SH-SY5Y (cell line): ENCODE results near the gene PDZRN3.
A peak's percentile ranks its signal among the peaks of the same experiment; 100 is the strongest.

Experiments
- GATA2 ChIP-seq: IDR thresholded peaks from 2 replicates; pipeline ENCODE4 v1.6.1; 2011; ENCODE audit warnings: mild to moderate bottlenecking, low read depth, low read length
- GATA3 ChIP-seq: IDR thresholded peaks from 2 replicates; pipeline ENCODE4 v1.6.1; 2011; ENCODE audit warnings: low read depth, mild to moderate bottlenecking, low read length, moderate library complexity

PDZRN3 gene

DNA sequence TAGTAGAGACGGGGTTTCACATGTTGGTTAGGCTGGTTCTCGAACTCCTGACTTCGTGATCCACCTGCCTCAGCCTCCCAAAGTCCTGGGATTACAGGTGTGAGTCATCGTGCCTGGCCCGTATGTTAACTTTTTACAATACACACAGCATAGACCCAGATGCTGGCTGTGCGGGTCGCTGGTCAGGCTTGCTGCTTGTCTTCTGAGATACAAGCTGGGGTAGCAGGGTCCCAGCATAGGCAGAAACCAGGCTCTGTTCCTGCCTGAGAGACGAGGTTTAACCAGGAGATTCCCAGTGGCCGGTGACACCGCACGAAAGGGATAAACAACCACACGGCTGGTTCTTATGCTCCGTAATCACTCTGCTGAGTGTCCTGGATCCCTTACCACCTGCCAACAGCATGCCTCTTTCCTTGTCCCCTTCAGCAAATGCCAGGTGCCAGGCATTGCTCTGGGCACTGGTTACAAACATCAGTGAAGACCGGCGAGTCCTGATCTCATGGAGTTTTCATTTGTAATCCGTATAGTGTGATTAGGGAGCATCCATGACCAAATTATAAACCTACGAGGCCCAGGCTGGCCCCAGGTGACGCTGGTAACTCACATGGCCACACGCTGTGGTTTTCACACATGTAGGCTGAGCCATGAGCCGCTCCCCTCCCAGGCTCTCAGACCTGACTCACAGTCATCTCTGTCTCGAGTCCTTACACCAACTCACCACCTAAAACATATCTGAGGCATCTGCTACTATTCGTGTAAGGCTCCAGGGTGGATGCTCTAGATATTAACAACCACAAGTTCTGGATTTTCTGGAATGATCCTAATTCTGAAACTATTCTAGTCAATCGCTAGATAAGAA, 125.7 kb downstream of the PDZRN3 start:
- TF ChIP-seq GATA3, result no peak
- no peak for TF ChIP-seq GATA2

DNA sequence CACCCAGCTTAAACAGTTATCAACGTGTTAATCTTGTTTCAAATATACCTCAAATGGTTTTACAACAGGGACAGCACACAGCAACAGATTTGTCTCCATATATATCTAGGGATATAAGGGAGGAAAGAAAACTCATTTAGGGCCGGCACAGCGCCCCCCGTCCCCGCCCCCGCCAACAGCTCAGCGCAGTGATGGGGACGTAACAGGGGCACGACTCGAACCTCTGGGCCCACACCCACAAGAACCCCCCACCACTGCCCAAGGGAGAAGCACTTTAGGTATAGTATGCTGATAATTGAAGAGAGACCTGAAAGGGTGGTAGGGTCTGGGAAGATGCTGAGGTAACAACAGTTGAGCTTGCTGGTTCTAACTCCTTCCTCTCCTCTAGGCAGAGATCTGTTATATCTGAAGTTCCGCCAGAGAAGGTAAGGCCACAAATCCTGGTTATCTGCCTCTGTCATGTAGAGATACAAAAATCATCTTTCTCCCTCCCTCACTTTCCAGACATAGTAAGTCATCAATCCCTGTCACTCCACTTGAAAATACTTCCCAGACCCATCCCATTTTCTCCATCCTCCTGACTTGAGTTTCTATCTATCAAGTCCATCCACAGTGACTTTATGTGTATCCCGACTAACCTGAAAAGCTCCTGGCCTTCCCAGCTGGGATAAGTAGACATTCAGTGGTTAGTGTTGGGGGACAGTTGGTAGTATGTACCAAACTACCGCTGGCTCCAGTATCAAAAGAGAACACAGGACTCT, 126.9 kb downstream of the PDZRN3 start:
- TF ChIP-seq GATA2, result no peak
- TF ChIP-seq GATA3, result no peak

DNA sequence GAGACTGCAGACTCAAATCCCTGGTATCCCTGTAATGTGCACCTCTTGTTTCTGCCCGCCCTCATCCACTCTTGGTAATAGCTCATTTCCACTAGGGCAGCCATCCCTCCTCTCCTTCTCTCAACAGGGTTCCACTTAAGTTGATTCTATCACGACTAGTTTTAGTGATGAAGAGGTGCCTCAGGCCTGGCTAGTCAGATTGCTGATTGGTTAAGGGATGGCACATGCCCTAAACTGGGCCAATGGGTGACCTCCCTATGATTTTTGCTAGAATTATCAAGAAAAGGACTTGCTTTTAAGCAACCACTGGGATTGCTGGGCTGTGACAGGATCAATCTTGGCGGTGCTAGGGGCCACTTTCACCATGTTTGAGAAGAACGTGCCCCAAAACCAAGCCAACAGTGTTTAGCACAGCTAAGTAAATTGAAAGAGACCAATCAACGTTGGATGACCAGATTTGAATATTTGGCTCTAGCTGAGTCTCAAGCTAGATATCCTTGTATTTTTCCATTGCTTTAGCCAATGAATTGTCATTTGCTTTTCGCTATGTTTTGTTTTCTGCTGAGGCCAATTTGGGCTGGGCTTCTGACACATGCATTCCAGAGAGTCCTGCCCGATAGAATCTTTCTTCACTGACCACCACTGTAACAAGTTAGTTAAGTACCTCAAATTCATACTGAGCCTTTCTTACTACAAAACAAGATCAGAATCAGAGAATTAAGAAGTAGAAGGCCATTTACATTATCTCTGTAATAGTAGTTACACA, 131.0 kb downstream of the PDZRN3 start:
- TF ChIP-seq GATA3, result no peak

DNA sequence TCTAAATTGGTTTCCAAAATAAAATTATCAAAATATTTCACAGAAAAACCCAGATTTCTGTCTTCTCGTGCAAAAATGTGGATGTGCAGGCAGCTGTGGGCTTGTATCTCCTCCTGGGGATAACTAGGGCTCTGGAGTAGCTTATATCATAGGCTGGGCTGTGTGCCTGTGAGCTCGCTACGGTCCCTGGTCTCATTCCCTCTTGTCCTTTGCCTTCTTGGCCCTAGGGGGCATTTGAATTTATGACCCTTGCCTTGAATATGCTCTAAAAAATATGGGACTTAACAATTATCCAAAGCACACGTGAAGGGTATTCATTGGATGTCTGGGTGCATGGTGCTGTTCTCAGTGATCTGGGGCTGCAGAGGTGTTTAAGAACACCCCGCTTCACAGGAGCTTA, 132.6 kb downstream of the PDZRN3 start:
- no peak for TF ChIP-seq GATA3
- no peak for TF ChIP-seq GATA2

DNA sequence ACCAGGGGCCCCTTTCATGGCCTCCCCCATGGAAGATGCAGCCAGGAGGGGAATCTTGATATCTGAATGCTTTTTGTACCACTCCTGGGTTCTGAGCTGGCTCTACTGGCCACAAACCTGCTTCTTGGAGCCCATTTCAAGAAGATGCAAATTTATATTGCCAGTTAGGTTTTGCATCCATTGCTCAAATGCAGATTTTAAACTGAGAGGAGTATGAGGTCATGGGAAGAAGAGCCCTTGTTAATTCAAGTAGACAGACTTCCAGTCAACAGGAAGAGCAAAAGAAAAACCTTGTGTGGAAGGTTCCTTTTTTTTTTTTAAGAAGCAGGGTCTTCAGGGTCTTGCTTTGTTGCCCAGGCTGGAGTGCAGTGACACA, 133.5 kb downstream of the PDZRN3 start:
- TF ChIP-seq GATA2, result no peak

DNA sequence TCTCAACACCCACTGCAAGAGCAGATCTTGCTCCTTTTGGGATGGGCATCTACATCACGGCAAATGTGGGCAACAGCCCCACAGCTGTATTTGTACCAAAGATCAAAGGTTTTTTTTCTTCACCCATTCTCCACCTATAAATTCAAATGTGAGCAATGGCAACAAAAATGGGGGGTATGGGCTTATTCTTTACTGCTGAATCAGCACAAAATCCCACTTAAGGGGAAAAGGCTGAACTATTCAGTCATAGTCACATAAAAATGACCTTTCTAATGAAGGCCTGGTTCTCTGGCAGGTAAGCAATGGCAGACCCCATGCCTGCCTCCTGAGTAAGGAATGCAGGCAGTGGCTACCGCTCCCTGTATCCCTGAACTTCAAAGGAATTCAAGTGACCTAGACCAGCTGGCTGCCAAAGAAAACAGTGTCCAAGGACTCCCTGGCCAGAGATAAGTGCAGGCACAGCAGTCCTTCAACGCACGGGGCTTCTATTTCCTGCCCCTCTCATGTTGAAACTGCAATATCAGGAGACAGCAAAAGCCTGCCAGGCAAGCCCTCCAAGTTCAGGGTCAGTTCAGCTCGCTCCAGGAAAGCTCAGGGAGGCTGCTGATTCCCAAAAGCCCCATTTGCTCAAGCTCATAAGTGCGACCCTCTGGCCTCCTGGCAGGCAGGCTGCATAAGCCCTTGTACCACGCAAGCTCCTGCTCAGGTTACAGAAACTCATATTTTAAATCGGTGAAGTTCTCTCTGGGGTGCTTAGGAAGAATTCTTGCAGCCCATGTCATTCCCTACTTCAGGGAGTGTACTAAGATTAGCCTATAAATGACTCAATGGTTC, 134.1 kb downstream of the PDZRN3 start:
- TF ChIP-seq GATA3, result no peak
- TF ChIP-seq GATA2, result no peak

DNA sequence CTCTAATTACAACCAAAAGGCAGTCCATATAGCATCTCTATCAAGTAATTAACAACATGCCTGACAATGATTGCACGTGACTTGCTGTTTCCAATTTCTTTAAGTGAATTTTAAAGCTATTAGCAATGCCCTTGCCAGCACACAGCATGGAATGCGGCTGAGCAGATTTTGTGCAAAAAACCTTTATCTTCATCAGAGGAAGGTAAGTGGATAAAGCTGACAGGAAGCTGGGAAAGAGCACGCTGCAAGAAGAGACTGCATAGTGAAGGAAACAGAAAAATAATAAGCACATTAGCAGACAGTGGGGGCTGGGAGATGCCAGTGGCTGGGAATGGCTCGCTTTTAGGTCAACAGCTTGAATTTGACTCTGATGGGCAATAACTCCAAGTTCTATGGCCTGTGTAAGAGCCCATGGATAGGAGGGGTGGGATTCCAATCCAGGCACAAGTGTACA, 138.8 kb downstream of the PDZRN3 start:
- 0 out of 2 replicates have a peak, but pooled peaks have one; percentile 8 for TF ChIP-seq GATA3
- peak; percentile 56; the same call in 1 of the 2 replicates for TF ChIP-seq GATA2

DNA sequence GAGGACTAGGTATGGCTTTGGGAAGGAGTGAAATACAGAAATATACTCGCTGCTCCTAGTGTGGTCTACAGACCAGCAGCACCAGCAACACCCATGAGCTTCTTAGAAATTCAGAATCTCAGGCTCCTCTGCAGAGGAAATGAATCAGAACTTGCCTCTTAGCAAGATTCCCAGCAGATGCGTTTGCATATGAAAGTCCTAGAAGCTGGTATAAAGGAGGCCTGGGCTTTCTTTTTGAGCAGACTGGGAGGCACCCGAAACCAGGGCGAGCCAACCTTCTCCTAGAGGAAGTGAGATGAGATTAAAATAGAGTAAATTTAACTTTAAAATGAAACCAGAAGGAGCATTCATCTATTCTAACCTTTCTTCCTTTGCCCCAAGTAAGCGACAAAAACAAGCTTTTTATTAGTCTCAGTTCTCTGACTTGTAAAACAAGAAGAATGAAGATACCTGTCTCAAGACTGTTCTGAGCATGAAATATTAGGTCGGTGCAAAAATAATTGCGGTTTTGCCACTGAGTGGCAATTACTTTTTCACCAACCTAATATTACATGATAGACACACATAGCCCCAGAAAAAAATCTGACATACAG, 140.0 kb downstream of the PDZRN3 start:
- TF ChIP-seq GATA2 (no peak), GATA3 (no peak)

DNA sequence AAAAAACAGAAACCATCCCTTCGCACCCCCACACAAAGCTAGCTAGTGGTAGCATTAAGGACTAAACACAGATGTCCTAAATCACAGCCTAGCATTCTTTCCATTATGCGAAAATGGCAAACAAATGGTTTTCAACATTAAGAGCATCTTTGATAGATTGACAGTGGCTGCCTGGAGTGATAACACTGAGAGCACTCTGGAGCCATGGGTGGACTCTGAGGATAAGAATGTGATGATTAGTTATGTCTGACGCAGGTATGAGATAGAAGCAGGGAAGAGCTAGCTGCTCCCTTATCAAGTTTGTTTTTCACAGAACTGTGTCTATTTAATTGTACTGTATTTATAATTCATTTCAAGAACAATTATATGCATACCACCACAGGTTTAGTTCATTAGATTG, 142.9 kb downstream of the PDZRN3 start:
- TF ChIP-seq GATA2 (no peak), GATA3 (no peak)

DNA sequence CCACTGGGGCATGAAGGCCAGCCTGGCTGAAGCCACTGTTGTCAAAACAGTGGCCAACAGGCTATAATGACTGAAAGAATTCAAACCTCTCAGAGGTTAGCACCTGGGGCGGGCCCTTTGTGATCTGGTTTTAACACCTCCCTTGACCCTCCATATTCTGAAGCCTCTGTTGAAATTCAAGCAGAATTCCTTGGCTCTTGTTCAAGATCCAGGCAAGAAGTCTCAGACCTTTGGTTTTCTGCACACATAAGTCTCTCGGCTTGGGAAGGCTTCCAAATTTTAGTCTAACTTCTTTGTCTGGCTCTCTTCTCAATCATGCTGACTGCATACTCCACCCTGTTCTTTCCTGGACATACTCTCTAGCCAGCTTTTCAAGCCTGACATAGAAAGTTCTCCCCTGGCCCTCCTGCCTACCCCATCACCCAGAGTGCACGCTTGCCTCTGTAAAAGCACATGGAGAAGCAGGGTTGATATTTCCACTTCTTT, 144.5 kb downstream of the PDZRN3 start:
- no peak for TF ChIP-seq GATA2
- TF ChIP-seq GATA3, result no peak

DNA sequence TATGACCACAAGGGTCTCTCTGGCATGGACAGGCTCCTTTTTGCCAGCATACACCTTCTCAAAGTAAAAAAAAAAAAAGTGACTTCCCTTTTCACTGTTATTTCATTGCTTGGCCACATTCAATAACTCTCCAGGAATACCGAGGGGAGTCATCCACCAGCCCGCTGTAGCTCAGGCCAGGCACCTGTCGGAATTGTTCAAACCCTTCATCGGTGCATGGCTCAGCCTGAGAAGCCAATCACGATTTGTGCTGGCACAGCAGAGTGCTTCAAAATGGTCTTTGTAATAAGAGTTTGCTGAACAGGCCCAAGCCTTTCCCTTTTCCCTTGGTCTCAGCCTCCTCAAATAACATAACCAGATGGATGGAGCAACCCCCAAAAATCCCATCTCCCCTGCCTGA, 145.4 kb downstream of the PDZRN3 start:
- TF ChIP-seq GATA3 (no peak), GATA2 (no peak)

DNA sequence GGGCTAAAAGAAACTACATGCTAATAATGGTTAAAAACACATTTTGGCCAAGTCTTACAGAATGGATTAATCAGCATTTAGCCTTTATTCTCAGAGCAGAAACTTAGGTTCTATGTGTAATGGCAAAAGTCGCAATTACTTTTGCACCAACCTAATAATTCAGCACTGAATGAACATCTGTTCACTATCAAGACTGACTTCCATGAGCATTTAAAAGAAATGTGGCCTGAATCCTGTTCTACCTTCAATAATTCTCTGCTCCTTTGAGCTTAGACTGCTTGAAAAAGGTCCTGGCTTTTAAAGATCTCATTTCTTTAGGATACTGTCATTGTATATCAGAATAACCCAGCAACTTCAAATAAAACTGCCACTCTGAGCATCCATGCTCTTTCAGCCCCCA, 145.9 kb downstream of the PDZRN3 start:
- no peak for TF ChIP-seq GATA3
- no peak for TF ChIP-seq GATA2

DNA sequence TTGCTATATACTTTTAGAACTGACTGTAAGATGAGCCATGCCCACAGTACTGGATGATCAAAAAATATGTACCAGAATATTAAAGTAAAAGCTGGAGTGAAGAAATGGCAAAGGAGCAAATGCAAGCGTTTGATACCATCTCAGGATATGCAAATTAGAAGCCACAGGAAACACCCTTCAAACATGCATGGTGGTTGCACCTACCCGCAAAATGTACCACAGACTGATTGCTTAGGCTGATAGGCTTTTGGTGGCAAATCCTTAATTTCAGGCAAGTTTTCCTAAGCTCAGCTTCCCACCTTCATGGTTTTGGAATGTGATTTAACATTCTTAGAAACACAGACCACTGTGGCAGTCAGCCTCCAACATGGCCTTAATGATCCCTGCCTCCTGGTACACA, 149.0 kb downstream of the PDZRN3 start:
- TF ChIP-seq GATA2 (no peak), GATA3 (no peak)

DNA sequence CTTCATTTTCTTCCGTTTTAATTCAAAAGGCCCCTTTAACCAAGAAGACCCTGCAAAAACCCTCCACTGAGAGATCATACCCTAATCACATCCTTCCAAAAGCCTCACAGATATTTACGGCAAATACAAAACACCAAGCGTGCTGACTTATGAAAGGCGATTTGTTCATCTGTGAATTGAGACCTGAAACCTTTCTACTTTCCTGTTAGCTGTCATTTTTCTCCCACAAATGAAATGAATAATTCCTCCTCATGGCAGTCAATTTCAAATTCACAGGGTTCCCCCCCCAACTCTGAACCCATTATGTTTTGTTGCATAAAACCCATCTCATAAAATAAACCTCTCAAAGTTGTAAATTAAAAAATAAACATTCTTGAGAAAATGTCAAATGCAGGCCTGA, 149.6 kb downstream of the PDZRN3 start:
- TF ChIP-seq GATA2 (no peak), GATA3 (no peak)
